ENCODE results near the gene MZT1. TPM values are rescaled to one million over a fixed set of nuclear protein-coding genes. Genes with fewer than 3 reads are reported as not detected.
"Not testable (repeated sequence)": the region's sequence is repeated elsewhere in the genome, so short reads cannot be mapped to it uniquely, and the experiment has no call there.

MZT1 gene, protein sequence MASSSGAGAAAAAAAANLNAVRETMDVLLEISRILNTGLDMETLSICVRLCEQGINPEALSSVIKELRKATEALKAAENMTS
- total RNA-seq: 1.4 TPM

DNA sequence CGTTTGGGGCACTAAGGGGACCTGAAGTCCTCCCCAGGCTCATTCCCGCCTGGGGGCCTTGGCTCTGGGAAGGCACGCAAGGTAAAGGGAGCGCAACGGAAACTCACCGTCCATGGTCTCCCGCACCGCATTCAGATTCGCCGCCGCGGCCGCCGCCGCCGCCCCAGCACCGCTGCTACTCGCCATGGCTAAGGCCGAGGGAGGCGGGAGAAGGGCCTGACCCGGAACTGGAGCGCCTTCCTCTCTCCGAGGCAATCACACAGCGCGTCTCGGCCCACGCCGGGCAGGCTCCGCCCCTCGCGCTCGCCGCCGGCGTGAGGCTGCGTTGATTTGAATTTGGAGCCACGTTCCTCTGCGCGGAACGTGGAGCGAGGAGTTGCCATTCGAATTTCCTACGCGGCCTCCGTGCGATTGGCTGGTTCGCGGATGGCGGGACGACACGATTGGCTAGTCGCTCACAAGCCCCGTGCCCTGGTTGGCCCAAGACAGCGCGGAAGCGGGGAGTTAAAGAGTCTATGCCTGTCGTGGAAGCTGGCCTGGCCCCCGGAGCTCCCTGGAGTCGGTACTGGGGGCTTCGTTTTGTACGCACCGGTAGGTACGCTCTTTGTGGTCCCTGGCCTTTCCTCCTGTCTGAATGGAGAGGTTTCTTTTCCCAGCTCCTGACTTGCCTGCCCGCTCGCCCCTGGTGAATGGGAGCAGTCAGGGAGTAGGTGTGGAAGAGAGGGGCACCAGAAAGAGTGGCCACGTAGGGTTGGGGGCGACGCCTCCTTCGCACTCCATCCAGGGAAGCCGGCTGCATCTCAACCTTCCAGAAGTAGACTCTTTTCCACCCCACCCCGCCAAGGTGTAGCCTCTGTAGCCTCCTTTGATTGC is at the start of gene MZT1, which contains the start of gene BORA:
TSS of gene MZT1 (minus strand) at position 213 of the 873 bp plus-strand sequence. CDS start at position 186, 27 bp downstream.
TSS of gene BORA (plus strand) at position 507 of the 873 bp plus-strand sequence. CDS start 1,018 bp downstream, outside the sequence.
- DNase-seq (ENCODE audit: low spot score) (peak; percentile 98), ATAC-seq (peak; percentile 98)

DNA sequence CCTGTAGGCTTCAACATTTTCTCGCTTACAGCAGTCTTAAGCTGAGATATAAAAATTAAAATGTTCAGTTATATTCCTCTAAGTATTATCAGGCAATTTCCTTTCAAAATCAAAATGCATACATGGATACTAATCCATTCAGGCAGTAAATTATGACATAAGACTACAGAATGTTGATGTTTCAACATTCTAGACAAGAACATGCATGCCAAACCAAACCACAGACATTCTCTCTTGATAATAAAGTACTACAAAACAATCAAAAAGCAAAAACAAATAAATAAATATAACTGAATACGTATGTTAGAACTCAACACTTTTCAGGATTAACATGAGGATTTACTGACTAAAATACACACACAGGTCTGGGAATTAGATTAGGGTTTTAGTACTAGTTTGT is 46.6 kb upstream of the MZT1 start:
- DNase-seq (ENCODE audit: low spot score) (no peak), ATAC-seq (no peak)

DNA sequence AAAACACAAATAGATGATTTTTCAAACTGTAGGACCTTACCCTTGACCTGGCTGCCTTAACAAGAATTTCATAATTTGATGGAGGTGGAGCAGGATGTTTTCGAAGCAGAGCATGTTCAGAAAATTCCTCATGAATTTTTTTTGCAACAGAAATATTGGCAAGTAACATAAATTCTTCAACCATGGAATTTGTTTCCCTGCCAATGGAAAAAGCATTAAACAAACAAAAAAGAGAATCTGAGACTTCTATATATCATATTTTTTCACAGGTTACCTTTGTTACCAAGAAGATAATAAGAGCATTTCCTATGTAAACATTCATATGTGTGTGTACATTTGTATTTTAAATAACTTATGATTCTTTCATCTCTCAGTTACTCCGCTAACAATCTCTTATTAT is 36.0 kb upstream of the MZT1 start:
- DNase-seq (ENCODE audit: low spot score) (no peak), ATAC-seq (no peak)

DNA sequence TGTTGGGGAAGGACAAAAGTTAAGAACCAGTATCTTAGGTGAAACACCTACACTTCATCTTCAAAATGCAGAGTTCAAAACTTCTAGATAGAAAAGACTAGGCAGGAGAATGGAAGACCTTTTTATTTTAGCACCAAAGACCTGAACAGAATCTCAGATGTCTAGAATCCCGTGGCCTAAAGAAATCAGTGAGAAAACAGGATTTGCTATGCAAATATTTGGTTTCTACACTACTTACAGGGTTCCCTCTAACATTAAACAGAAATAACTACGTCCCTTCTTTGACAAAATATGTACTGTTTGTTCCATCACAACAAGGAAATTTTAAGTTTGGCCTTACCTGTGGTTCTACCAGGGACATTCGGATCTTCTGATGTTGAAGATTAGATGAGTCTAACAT is 32.8 kb upstream of the MZT1 start:
- DNase-seq (ENCODE audit: low spot score): no peak
- ATAC-seq: no peak

DNA sequence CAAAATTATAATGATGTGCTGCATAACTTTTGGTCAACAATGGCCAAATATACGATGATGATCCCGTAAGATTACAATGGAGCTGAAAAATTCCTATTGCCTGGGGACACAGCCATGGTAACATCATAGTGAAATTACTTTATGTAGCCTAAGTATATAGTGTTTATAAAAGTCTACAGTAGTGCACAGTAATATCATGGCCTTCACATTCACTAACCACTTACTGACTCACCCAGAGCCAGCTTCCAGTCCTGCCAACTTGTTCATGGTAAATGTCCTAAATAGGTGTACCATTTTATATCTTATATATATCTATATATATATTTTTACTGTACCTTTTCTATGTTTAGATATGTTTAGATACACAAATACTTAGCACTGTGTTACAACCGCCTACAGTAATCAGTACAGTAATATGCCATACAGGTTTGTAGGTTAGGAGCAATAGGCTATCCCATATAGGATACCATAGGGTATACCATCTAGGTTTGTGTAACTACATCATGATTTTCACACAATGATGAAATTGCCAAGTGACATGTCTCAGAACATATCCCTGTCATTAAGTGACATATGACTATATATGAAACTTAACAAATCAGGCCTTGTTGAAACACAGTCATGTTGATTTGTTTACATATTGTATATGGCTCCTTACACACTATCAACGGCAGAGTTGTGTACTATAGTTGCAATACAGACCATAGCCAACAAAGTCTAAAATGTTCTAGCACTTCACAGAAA is 30.5 kb upstream of the MZT1 start:
- no peak for ATAC-seq
- DNase-seq (ENCODE audit: low spot score): no peak

DNA sequence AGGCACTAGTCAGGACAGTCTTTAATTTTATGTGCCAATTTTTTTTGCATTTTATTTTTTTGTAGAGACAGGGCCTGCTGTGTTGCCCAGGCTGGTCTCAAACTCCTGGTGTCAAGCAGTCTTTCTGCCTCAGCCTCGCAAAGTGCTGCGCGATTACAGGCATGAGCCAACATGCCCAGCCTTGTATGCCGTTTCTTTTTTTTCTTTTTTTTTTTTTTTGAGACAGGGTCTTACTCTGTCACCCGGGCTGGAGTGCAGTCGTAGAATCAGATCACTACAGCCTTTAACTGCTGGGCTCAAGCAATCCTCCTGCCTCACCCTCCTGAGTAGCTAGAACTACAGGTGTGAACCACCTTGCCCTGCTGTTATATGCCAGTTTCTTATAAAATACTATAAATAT is 26.7 kb upstream of the MZT1 start:
- DNase-seq (ENCODE audit: low spot score) (no peak), ATAC-seq (no peak)

DNA sequence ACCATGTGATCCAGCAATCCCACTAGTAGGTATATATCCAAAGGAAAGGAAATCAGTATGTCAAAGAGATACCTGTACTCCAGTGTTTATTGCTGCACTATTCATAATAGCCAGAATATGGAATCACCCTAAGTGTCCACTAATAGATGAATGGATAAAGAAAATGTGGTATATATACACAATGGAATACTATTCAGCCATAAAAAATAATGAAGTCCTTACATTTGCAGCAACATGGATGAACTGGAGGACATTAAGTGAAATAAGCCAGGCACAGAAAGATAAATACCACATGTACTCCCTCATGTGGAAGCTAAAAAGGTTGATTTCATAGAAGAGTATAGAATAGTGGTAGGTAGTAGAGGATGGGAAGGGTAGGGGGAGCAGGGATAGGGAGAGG is 23.8 kb upstream of the MZT1 start:
- ATAC-seq (no peak), DNase-seq (ENCODE audit: low spot score) (no peak)

DNA sequence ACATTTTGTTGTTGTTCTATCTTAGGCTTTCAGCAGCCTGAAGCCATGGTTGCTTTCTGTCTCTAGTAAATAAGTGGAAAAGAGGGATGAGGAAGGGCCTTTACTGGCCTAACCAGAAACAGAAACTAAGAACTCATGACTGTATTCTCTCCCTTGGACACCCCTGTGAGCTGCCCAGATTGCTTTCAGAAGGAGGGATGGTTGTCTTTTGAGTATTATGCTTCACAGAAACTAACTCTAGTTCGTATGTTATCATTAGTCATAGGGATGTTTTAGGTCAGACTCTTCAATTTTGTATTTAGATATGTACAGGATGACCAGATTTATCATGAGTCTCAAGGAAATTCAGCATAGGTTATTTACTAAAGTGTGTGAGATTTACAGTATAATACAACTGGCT is 17.8 kb upstream of the MZT1 start:
- no peak for DNase-seq (ENCODE audit: low spot score)

DNA sequence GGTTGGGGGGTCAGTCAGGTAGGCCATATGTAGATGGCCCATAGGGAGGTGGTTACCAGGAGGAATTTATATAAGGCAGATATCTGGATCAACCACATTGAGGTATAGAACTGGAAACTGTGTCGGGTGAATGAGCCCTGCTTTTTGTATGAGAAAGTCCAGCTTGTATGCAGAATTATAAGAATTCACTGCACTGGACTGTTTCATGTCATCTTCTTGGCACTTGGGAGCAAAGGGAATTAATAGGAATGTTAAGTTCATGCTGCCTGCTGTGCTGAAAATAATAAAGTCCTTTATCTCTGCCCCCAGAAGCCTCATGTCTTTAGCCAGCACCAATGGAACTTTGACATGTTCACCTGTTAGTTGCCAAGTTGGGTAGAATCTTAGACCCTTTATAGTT is 12.6 kb upstream of the MZT1 start:
- no peak for DNase-seq (ENCODE audit: low spot score)
- ATAC-seq: no peak

More for the DNA sequence above, 17.8 kb upstream of the MZT1 start:
- ATAC-seq: no peak

DNA sequence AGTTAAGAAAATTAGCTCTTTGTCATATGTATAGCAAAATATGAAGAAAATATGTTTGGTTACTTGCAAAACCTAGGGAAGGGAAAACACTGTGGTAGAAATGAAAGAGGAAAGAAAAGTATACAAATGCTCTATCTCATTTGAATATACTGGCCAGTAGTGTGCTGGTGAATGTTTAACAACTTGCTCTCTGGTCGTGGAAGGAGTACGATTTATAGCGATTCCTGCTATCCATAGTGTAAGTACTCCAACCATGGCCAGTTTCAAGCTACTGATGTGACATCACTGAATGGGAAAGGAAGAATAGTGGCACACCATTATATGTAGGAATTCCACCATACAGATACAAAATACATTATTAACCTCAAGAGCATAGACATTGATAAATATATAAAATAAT is 9.6 kb upstream of the MZT1 start:
- DNase-seq (ENCODE audit: low spot score) (no peak), ATAC-seq (no peak)

DNA sequence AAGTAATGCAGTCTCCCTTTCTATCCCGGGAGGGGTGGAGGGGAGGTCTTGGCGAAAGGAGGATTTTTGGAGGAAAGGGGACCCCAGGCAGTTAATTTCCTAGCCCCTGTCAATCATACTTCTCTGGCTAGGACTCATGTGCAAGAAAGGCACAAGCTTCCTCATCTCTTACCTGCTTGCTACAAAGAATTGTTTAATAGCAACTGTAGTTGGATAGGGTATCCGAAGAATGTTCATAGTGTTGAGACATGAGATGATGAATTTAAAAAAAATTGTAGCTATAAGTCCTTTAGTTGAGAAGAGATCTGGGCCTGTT is 819 bp upstream of the MZT1 start:
- ATAC-seq (no peak), DNase-seq (ENCODE audit: low spot score) (no peak)

DNA sequence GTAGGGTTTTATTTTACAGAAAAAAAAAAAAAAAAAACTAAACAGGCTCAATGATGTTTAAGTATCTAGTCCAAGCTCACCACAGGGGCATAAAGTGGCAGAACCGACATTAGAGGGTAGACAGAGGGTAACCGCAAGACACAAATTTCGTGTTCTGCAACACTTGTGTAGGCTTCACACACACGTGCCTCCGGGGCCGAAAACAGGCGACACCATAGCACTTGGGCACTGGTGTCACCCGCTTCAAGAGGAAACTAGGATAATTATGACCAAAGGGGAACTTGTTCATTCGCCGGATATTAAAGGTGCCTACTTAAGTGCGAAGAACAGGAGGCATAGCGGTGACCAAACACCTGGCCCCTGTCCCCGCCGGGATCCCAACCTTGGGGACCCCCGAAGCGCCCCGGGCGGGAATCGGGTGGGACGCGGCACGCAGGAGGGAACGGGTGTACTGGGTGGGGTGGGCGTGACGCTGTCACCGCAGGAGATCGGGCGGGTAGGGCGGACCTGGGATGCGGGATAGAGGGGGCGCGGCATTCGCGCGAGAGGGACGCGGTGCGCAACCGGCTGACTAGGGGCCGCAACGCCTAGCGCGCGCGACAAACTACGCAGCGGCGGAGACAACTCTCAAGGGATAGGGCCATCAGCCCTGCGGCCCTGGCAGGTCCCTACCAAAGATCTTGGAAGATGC is 558 bp downstream of the MZT1 start:
- DNase-seq (ENCODE audit: low spot score) (peak; percentile 56), ATAC-seq (peak; percentile 38)

DNA sequence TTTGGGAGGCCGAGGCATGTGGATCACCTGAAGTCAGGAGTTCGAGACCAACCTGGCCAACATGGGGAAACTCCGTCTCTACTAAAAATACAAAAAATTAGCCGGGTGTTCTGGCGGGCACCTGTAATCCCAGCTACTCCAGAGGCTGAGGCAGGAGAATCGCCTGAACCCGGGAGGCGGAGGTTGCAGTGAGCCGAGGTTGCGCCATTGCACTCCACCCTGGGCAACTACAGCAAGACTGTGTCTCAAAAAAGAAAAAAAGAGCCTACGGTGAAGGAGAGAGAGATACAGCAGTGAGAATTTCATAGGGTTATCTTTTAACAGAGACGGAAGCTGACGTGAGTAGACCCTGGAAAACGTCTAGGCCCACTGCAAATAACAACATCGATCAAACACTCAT is 1.2 kb downstream of the MZT1 start:
- ATAC-seq; DNase-seq (ENCODE audit: low spot score): not testable (repeated sequence)

DNA sequence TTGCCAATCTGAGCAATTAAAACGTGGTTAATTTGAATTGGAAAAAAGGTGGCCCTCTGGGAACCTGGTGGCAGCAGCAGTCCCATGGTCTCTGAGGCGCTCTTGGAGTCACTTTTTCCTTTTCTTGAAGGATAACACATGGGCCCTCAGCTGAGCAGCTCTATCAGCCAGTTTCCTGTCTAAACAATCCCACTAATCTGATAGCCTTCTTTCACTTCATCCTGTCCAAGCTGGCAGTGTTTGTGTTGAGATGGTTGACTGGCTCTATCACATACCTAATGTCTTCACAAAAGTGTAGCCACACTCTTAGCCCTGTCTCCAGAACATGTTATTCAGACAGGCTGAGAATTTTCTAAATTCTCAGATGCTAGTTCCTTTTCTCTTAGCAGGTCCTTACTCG is 10.7 kb downstream of the MZT1 start:
- ATAC-seq: no peak
- DNase-seq (ENCODE audit: low spot score): no peak

DNA sequence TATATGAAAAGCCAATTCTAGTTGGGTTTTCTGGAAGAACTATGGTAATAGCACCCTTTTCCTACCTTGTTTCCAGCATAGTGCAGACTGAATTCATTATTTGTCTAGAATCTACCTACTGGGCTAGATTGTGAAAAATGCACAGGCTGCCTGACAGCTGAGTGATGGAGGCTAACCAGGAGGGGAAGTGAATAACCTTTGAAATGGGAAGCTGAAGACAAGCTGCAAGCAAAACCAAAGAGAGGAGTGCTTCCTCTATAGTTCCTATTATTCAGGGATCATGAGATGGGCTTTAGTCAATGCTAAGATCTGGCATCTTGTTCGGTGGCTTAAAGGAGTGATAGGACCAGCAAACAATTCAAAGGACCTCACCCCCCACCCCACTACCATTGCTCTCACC is 26.9 kb downstream of the MZT1 start:
- ATAC-seq (no peak), DNase-seq (ENCODE audit: low spot score) (no peak)

DNA sequence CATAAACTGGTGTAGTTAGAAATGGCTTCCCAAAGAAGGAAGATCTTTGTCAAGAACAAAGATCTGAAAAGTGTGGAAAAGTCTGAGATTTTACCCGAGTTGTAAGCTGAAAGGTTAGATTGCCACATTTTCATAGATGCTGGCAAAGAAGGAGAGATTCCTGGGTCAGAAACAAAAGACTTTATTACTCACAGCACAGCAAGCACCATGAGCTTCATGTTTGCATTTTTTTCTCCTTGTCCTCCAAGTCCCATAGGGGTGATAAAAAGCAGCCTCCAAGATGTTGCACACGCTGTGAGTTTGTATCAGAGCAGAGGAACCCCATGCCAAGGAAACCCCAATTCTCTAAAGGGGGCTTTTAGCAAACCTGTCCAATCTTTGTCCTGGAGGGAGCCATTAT is 29.3 kb downstream of the MZT1 start:
- DNase-seq (ENCODE audit: low spot score) (no peak), ATAC-seq (no peak)

DNA sequence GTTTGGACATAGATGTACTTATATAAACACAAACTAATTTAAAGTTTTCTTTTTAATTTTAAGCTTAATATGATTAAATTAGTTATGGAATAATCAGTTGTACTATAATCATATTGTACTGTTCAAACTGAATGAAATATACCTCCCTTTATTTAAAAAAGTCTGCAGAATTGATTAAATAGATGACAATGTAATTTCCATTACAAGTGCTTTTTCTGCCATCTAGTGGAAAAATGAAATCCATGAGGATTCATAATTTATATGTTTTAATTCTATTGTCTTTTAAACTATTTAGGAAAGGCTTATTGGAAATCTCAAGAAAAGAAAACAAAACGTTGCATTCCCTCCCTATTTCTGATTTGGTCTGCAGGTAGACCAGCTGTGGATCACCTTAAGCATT is 30.9 kb downstream of the MZT1 start:
- ATAC-seq (no peak), DNase-seq (ENCODE audit: low spot score) (no peak)

DNA sequence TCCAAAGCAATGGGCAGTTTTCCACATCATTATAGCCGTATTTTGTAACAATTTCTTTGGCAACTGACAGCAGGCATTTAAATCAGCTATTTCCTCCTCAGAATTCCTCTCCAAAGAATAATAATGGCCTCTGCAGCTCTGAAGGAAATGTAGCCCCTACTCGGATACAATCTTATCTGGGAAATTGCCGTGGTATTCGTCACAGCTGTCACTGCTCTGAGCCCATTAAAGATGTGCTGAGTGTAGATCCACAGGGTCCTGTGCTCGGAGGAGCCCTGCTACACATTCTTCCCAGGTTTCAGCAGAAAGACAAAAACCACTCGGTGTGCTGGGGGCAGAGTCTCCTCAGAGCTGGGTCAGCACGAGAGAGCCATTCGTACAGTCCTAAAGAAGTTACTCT is 33.1 kb downstream of the MZT1 start:
- ATAC-seq: no peak
- no peak for DNase-seq (ENCODE audit: low spot score)

DNA sequence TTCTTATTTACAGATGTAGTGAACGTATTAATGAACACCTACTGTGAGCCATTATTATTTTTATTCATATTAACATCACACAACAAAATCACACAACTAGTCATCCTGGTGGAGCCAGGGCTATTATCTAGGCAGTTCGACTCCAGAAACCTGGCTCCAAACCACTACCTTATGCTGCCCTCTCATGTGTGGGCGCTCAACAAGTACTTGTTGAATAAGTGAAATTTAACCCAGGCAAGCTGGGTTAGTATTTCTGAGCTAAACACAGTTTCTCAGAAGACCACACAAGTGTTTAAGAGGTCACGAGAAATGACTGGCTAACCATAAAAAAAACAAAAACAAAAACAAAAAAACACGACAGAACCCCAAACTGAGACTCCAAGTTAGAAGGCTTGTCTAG is 33.6 kb downstream of the MZT1 start:
- no peak for ATAC-seq
- no peak for DNase-seq (ENCODE audit: low spot score)

DNA sequence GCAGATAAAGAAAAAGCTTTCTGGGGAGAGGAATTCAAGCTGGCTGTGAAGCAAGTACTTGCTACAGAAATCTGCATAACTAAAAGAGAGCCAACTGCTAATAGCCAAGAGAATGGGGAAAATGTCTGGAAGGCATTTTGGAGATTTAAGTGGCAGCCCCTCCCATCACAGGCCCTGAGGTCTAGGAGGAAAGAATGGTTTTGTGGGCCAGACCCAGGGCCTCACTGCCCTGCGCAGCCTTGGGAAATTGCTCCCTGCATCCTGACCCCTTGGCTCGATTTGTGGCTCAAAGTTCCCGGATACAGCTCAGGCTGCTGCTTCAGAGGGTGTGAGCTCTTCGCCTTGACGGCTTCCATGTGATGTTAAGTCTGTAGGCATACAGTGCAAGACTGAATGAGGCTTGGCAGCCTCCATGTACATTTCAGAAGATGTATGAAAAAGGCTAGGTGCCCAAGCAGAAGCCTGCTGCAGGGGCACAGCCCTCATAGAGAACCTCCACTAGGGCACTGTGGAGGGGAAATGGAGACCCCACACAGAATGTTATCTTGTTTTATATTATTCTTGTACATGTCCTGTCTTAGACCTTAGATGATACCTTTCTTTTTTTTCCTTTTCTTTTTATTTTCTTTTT is 34.4 kb downstream of the MZT1 start:
- no peak for ATAC-seq
- DNase-seq (ENCODE audit: low spot score): no peak

DNA sequence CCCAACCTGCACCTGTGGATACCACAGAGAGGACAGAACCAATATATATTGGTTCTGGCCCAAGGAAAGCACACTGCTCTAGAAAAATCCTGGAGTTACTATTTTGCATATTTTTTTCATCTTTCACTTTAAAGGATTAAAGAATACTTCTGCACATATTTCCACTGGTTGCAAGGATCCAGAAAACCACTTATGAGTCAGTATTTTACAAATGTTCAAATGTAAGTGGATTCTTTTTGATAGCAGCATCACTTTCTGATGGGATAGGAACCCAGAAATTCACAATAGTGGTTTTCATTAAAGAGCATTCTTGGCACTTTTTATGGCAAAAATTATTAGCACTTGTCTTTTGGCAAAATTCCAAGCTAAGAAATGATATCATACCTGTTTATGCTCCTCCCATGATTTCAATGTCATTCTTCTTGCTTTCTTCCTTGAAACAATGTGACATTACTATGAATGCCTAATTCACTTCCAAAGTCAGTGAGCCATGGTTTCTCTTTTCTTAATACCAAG is 38.2 kb downstream of the MZT1 start:
- no peak for DNase-seq (ENCODE audit: low spot score)
- no peak for ATAC-seq

Data from left lobe of liver (tissue), 2 donors.